Upper lobe of left lung (tissue), 6 donors: ENCODE data around the gene DLGAP4. TPM values are rescaled to one million over a fixed set of nuclear protein-coding genes. Genes with fewer than 3 reads are reported as not detected.

Experiments used
- ATAC-seq, 2 donors: fragments of 200-7000 bp; cut with Tn5 transposase; one replicate each; pipeline ENCODE4 v1.9.1; 2022; ENCODE audit warnings: mild to moderate bottlenecking in 2 of 2, moderate library complexity in 2 of 2; ENCODE audit not compliant: low FRiP score in 2 of 2
- DNase-seq, 2 donors: peaks; one replicate each; pipeline ENCODE4 v3.0.0-alpha.2; 2019 to 2020
- H3K27ac ChIP-seq, 4 donors: fragments of 200-600 bp; sonication (generic); one replicate each; pipeline ENCODE4 v1.5.1; 2016 to 2019
- H3K27me3 ChIP-seq, 4 donors: fragments of 200-600 bp; sonication (generic); one replicate each; pipeline ENCODE4 v1.5.1; 2017 to 2019
- H3K36me3 ChIP-seq, 4 donors: fragments of 200-600 bp; sonication (generic); one replicate each; pipeline ENCODE4 v1.5.1; 2016 to 2019
- H3K4me1 ChIP-seq, 4 donors: fragments of 200-600 bp; sonication (generic); one replicate each; pipeline ENCODE4 v1.5.1; 2018 to 2019
- H3K4me3 ChIP-seq, 4 donors: fragments of 200-600 bp; sonication (generic); one replicate each; pipeline ENCODE4 v1.5.1; 2017 to 2019; ENCODE audit warnings: mild to moderate bottlenecking in 2 of 4, moderate library complexity in 1 of 4
- H3K9me3 ChIP-seq, 4 donors: fragments of 200-600 bp; sonication (generic); one replicate each; pipeline ENCODE4 v1.5.1; 2018 to 2019
- EP300 ChIP-seq, 4 donors: sonication (generic); formaldehyde crosslinking; IDR thresholded peaks; one replicate each; pipeline ENCODE4 v1.5.1; 2017; ENCODE audit warnings: antibody characterized with exemption in 4 of 4, control low read depth in 2 of 4
- POLR2A ChIP-seq, 4 donors: fragments of 450-650 bp; IDR thresholded peaks; one replicate each; pipeline ENCODE4 v1.5.1; 2016 to 2017; ENCODE audit warnings: antibody characterized with exemption in 4 of 4, mild to moderate bottlenecking in 2 of 4
- POLR2AphosphoS5 ChIP-seq, 2 donors: sonication (generic); formaldehyde crosslinking; IDR thresholded peaks; one replicate each; pipeline ENCODE4 v1.5.1; 2017; ENCODE audit warnings: antibody characterized with exemption in 2 of 2
- WGBS, 2 donors: methylation state at CpG; one replicate each; pipeline ENCODE4 v1.1.5; 2017 to 2018; 5-methylcytosine and 5-hydroxymethylcytosine counted together
- total RNA-seq, 6 donors: library from RNA; depleted of rRNA in 4 of 6; stranded (reverse); fragments of >200 nt in 4 of 6; gene quantifications; one replicate each; pipeline versions ENCODE4 v1.1.0 to v1.2.1, GENCODE V29; 2016 to 2021
- TF ChIP-seq, protein P1 (sequence below), 6 experiments: fragments of 450-650 bp in 4 of 6; fragments of 200-600 bp in 2 of 6; sonication (generic) in 2 of 6; IDR thresholded peaks; one replicate each; pipeline ENCODE4 v1.5.1; 2016 to 2019; ENCODE audit warnings: antibody characterized with exemption in 6 of 6
- donor health status: DM: no; HTN: no; CAD: no; lungs with moderate emphysema.
- donor health status: DM: no; HTN: yes; CAD: no; lungs with severe emphysema.

The DLGAP4 gene
- total RNA-seq, 6 donors from 2014 or later: 31.5 to 92.0 (median 49.9) TPM

DNA sequence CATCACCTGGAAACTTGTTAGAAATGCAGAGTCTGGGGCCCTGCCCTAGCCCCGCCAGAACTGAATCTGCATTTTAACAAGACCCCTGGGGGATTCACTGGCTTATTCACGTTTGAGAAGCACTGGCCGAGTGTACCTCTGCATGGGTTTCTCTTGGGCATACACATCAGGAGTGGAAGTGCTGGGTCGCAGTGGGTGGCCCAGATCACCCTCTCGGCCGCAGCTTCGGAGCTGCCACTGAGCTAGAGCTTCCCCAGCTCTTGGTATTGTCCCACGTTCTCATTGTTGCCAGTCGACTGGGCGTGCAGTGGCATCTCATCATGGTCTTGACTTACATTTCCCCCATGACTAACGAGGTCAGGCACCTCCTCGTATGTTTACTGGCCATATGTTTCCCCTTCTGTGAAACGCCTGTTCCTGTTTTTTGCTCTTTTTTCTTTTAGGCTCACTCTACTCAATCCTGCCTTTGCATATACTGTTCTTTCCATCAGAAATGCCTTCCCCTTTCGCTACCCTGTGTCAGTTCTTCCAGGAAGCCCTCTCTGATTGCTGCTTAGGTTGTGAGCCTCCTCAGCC is 3.0 kb upstream of the DLGAP4 start:
- Histone ChIP-seq H3K36me3 (no peaks in the 10 kb centered on the region), H3K9me3 (no peaks in the 10 kb centered on the region), H3K4me1 (peaks cover 8 to 17% (median 12%) of the 10 kb centered on the region in 4 donors), H3K4me3 (no peak overlapping the region), H3K27ac (no peak overlapping the region), H3K27me3 (peaks cover 0 to 35% (median 21%) of the 10 kb centered on the region in 4 donors)
- ATAC-seq (no peak), DNase-seq (peak in 1 of 2 donors; percentile 34)
- WGBS, 2 donors: 24 to 25% methylated on average over 11 to 14 of the region's 14 CpGs
- TF ChIP-seq POLR2AphosphoS5 (IDR thresholded peaks at IDR 0.05) (no peak), POLR2A (IDR thresholded peaks at IDR 0.05) (no peak), EP300 (IDR thresholded peaks at IDR 0.05) (no peak)
- TF ChIP-seq, protein P1, sequence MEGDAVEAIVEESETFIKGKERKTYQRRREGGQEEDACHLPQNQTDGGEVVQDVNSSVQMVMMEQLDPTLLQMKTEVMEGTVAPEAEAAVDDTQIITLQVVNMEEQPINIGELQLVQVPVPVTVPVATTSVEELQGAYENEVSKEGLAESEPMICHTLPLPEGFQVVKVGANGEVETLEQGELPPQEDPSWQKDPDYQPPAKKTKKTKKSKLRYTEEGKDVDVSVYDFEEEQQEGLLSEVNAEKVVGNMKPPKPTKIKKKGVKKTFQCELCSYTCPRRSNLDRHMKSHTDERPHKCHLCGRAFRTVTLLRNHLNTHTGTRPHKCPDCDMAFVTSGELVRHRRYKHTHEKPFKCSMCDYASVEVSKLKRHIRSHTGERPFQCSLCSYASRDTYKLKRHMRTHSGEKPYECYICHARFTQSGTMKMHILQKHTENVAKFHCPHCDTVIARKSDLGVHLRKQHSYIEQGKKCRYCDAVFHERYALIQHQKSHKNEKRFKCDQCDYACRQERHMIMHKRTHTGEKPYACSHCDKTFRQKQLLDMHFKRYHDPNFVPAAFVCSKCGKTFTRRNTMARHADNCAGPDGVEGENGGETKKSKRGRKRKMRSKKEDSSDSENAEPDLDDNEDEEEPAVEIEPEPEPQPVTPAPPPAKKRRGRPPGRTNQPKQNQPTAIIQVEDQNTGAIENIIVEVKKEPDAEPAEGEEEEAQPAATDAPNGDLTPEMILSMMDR (IDR thresholded peaks at IDR 0.05): no peak

DNA sequence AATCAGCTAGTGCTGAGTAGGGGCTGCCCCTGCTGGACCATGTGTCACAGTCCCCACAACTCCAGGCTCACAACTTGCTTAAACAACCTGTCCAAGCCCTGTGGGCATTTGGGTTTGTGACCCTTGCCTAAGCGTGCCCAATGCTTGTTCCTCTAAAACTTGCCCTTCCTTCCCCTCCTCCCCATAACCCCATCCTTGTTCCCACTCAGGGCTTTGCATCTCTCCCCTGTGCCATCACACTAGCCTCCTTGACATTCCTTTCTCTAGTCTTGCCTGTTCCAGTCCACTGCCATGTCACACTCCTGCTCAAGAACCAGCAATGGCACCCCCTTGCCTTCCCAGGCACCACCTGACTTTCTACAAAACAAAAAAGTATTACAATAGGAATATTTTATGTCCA is 2.3 kb upstream of the DLGAP4 start:
- H3K36me3 ChIP-seq: no peaks in the 10 kb centered on the region
- peaks cover 0 to 35% (median 23%) of the 10 kb centered on the region in 4 donors for H3K27me3 ChIP-seq
- no peak for DNase-seq
- H3K9me3 ChIP-seq: no peaks in the 10 kb centered on the region
- H3K4me3 ChIP-seq: no peak overlapping the region
- 44 to 71% methylated on average over 1 of the region's 1 CpG for WGBS, 2 donors
- TF ChIP-seq EP300 (IDR thresholded peaks at IDR 0.05): no peak
- TF ChIP-seq POLR2AphosphoS5 (IDR thresholded peaks at IDR 0.05): no peak
- no peak for TF ChIP-seq POLR2A (IDR thresholded peaks at IDR 0.05)
- TF ChIP-seq, protein P1 (IDR thresholded peaks at IDR 0.05): no peak
- H3K4me1 ChIP-seq: peaks cover 8 to 17% (median 12%) of the 10 kb centered on the region in 4 donors
- H3K27ac ChIP-seq: no peak overlapping the region
- ATAC-seq: no peak

DNA sequence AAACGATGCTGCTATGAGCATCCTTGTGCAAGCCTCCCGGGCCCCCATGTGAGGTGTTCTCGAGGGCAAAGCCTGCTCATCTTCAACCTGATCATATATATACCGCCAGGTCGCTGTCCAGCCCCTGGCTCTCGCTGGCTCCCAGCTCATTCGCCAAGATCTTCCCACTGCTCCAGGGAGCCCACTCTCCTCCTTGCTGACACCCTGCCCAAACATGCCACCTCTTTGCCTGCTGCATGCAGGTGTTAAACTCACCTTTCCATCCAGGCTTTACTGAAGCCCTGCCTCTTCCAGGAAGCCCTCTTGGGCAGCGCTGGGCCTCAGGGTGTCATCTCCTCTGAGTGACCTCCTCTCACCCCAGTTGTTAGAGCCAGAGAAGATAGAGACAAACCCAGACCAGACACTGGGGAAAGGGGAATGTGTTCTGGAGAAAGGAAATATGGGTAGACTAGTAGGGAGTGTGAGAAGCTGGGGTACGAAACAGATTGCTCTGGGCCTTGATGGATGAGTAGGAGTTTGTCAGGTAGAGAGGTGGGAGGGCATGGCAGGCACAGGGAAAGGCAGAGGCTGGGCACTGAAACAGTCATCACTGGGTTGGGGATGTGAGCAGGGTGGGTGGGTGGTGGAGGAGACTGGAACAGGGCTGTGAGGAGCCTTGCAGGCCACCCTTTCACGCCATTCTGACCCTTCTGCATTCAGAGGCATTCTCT is 1.2 kb upstream of the DLGAP4 start:
- DNase-seq (no peak), ATAC-seq (no peak)
- peaks cover 0 to 35% (median 23%) of the 10 kb centered on the region in 4 donors for H3K27me3 ChIP-seq
- WGBS, 2 donors: 37 to 39% methylated on average over 8 to 10 of the region's 10 CpGs
- no peak overlapping the region for H3K27ac ChIP-seq
- H3K4me3 ChIP-seq: no peak overlapping the region
- peaks cover 8 to 17% (median 12%) of the 10 kb centered on the region in 4 donors for H3K4me1 ChIP-seq
- no peaks in the 10 kb centered on the region for H3K9me3 ChIP-seq
- H3K36me3 ChIP-seq: no peaks in the 10 kb centered on the region
- no peak for TF ChIP-seq EP300 (IDR thresholded peaks at IDR 0.05)
- no peak for TF ChIP-seq POLR2AphosphoS5 (IDR thresholded peaks at IDR 0.05)
- TF ChIP-seq, protein P1 (IDR thresholded peaks at IDR 0.05): no peak
- no peak for TF ChIP-seq POLR2A (IDR thresholded peaks at IDR 0.05)

DNA sequence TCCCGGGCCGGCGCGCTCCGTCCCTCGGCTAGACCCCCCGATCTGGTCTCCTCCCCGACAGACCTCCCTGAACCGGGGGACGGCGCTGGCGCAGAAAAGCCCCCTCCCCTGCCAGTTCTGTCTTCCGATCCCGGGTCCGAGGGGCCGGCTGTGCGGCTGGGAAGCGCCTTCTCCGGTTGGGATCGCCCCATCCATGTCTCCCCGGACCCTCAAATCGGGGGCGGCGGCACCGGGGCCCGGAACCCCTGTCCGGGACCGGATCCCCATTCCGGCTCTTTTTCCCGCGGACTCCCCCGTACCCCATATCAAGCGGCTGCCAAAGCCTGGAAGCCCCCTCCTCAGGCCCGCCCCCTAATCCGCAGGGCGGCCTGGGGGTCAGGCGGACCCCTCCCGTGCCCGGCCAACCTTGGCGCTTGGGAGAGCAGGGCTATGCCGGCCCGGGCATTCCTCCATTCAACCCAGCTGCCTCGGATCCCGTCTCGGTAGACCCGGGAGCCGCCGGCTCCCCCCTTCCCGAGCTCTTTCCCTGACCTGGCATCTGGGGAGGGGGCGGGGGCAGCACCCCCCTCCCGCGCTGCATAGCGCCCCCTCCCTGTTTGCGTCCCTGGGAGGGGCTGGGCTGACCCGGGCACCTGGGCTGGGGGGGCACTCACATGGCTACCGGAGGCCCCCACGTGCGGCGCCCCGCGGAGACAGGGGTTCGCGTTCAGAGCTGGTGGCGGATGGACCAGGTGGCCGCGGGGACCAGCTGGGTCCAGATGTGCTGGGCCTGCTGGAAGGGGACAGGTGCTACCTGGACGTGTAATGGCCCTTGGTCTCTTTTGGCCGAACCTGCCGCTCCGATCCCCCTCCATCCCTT is 643 bp downstream of the DLGAP4 start:
- TF ChIP-seq, protein P1 (IDR thresholded peaks at IDR 0.05): no peak
- TF ChIP-seq POLR2A (IDR thresholded peaks at IDR 0.05) (no peak), EP300 (IDR thresholded peaks at IDR 0.05) (no peak)
- Histone ChIP-seq H3K9me3 (no peaks in the 10 kb centered on the region), H3K27ac (no peak overlapping the region), H3K4me1 (peaks cover 8 to 17% (median 12%) of the 10 kb centered on the region in 4 donors), H3K36me3 (no peaks in the 10 kb centered on the region), H3K27me3 (peaks cover 0 to 35% (median 23%) of the 10 kb centered on the region in 4 donors), H3K4me3 (peak overlapping the region in 3 of 4 donors; percentile 28 to 38 (median 34))
- ATAC-seq: no peak
- DNase-seq: peak in 1 of 2 donors; percentile 76
- 5 to 8% methylated on average over 24 to 54 of the region's 70 CpGs for WGBS, 2 donors
